Islet precursor cell (in vitro differentiated cells): ENCODE data around the gene MRPL49.
"Not testable (repeated sequence)": the region's sequence is repeated elsewhere in the genome, so short reads cannot be mapped to it uniquely, and the experiment has no call there.

Experiments
- DNase-seq: peaks from one replicate; pipeline ENCODE4 v3.0.0-alpha.2; 2018

Gene MRPL49

GRCh38 chr11:65134952-65135632 lies 13.0 kb downstream of the MRPL49 start:
- peak; percentile 98 for DNase-seq

DNA sequence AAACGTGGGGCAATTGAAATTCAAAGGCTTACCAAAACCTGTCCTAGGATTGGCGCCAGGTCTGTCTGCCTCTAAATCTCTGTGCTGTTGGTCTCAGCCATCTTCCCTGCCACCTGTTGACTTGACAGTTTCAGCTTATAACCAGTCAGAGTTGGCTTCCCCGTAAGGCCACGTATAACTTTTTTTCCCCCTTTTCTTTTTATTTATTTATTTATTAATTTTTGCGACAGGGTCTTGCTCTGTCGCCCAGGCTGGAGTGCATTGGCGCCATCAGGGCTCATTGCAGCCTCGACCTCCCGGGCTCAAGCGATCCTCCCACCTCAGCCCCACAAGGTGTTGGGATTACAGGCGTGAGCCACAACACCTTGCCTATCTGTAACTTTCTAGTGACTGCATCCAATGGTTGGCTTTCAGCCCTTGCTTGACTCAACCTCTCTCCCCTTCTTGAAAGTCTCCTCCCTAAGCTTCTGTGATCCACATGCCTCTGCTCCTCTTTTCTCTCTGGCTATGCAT lies 13.6 kb downstream of the MRPL49 start:
- peak; percentile 8 for DNase-seq

DNA sequence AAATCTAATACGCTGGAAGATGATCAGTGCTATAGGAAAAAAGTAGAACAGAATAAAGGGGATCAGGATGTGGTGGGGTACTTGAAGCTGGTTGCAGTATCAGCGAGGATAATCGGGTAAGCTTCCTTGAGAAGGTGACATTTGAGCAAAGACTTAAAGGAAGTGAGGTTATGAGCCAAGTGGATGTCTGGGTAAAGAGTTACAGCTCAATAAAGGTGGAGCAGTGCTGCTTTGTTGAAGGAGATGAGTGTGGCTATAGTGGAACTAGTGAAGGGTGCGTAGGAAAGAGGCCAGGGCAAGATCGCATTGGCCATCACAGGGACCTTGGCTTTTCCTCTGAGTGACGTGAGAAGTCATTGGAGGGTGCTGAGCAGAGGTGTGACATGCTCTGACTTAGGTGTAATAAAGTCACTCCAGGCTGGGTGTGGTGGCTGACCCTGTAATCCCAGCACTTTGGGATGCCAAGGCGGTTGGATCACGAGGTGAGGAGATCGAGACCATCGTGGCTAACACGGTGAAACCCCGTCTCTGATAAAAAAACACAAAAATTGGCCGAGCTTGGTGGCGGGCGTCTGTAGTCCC lies 14.5 kb downstream of the MRPL49 start:
- peak; percentile 29 for DNase-seq

GRCh38 chr11:65141896-65142494 lies 19.9 kb downstream of the MRPL49 start:
- no peak for DNase-seq

DNA sequence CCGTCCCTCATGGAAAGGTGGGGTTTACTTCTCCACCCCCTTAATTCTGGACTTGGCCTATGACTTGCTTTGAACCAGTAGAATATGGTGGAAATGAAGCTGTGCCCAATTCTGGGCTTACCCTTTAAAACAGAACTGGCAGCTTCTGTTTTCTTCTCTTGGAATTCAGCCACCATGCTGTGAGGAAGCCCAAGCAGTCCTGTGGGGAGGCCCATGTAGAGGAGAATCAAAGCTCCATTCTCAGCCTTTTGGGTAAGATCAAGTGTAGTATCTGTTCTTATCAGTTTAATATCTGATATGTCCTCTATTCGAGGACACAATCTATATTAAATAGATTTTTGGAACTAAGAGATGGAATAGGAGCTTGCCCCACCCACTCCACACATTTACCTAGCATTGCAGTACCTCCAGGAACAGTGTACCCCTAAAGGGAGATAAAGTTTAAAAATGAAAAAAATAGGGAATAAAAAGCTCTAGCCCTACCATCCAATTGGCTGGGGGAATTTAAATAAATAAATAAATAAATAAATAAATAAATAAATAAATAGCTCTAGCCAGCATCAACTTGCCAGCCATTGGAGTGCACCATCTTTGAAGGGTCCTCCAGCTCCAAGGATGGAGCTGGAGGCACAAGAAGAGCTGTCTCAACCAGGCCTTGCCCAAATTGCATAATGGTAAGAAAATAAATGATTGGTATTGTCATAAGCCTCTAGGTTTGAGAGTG lies 25.4 kb downstream of the MRPL49 start:
- no peak for DNase-seq

DNA sequence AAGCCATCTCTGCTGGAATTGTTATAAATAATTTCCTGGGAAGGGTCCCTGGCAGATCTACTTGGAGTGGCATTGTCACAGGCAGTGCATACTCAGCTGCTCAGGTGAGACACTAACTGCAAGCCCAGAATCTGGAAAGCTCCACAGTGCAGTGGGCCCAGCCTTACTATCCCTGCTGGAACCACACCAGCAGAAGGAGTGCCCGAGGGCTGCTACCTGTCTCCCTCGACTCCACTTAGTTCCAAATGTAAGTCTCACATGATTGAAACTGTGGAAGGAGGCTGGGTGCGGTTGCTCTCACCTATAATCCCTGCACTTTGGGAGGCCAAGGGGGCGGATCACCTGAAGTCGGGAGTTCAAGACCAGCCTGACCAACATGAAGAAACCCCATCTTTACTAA lies 26.5 kb downstream of the MRPL49 start:
- DNase-seq, result no peak

GRCh38 chr11:65150131-65150508 lies 28.0 kb downstream of the MRPL49 start:
- not testable (repeated sequence) for DNase-seq

DNA sequence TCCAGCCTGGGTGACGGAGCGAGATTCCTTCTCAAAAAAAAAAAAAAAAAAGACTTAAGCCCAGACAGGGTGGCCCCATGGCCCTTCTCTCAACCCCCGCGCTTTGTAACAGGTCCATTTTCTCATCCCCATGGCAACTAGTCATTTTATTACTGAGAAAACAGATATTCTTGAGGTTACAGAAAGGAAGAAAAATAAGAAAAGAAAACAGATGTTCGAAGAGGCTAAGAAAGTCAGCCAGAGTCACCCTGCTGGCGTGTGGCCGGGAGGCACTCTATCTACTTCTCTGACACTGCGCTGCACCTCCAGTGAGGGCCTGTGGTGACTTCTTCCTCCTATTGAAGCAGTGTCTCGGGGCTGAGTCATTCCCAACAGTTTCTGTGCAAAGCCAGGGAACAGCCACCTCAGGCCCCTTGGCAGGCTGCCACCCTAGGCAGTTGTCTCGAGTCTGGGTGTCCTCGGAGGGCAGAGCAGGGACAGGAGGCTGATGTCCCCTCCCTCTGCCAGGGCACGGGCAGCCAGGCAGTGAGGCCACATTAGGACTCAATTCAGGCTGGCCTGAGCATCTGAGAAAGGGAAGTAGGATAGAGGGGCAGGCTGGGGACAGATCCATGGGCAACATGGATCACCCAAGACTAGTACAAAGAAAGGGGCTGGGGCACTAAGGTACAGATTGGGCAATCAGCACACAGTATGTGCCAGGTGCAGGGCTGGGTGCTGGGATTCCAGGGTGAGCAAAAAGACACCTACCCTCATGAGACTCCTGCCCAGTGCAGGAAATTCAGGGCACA lies 28.6 kb downstream of the MRPL49 start:
- peak; percentile 75 for DNase-seq

- no peak for DNase-seq
Measured at GRCh38 chr11:65151331-65151899, 29.3 kb downstream of the MRPL49 start.

DNA sequence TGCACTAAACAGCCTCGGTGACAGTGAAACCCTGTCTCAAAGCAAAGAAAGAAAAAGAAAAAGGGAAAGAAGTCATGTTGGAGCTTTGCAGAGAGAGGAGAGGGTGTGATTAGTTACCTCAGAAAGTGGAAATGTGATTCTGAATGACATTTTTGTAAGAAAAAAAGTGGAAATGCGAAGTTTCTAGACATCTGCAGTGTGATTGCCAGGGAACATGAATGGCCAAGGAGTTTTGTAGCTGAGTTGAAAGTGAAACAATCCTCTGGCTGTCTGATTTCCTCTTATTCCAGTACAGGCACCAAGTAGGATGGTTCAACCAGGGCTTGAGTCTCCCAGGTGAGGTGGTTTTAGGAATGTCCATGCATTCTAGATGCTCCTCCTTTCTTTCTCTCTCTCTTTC lies 30.0 kb downstream of the MRPL49 start:
- DNase-seq, result no peak

DNA sequence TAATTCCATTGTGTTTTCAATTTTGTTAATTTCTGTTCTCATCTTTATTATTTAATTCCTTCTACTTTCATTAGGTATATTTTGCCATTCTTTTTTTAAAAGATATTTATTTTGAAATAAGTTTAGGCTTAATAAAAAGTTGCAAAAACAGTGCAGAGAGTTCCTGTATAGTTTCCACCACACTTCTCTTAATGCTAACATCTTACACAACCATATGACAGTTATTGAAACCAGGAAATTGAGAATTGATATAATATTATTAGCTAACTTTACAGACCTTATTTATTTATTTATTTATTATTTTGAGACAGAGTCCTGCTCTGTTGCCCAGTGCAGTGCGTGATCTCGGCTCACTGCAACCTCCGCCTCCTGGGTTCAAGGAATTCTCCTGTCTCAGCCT lies 34.1 kb downstream of the MRPL49 start:
- no peak for DNase-seq

- no peak for DNase-seq
Measured at GRCh38 chr11:65156926-65157325, 34.8 kb downstream of the MRPL49 start.

GRCh38 chr11:65157336-65157735 lies 35.2 kb downstream of the MRPL49 start:
- no peak for DNase-seq

GRCh38 chr11:65159012-65159411 lies 36.9 kb downstream of the MRPL49 start:
- no peak for DNase-seq

DNA sequence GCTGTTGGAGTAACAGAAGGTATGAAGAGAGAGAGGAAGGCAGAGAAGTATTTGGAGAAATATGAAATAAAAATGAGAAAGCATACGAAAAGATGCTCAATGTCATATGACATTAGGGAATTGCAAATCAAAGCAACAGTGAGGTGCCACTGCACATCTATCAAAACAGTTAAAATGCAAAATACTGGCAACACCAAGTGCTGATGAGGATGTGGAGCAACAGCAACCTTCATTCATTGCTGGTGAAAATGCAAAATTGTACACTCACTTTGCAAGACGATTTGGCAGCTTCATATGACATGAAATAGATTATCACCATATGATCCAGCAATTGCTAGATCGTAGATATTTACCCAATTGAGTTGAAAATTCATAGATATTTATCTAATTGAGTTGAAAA lies 38.5 kb downstream of the MRPL49 start:
- no peak for DNase-seq

GRCh38 chr11:65163684-65164083 lies 41.6 kb downstream of the MRPL49 start:
- DNase-seq, result no peak

DNA sequence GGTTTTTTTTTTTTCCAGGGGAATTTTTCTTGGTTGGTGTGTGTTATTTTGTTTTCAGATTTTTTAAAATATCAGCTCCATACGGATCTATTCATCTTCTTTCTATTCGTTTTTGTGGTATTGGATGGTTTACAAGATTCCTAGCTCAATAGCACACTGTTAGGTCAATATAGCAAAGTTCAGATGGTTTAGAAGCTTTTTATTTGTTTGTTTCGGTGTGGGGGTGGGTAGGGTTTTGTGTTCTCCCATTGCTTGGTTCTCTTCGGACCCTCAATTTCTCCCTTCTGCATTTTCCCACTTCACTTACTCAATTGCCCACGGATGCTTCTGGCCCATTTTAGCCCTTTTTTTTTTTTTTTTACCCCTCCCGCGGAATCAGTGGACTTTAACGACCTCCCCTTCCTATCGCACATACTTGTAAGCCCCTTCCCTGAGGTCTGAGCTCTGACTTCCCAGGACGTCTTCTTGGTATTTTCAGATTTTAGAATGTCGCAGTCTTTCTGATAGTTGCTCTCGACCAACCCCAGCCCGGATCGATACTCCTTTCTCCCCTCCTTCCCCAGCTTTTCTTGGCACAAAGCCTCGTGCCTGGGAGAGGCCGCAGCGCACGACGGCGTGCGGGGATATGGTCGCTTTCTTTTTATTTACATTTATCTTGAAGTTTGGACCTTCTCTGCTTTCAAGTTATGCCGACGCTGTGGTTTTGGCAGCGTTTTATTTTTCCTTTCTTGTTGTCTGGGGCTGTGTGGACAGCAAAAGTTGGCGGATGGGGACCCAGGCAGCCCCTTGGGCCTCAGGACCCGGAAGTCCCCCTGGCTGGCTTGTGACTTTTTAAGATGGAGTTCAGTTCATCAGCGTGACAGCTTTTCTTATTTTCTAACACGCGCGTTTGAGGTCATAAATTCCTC lies 43.5 kb downstream of the MRPL49 start:
- no peak for DNase-seq

- DNase-seq, result no peak
Measured at GRCh38 chr11:65166893-65167292, 44.8 kb downstream of the MRPL49 start.

GRCh38 chr11:65167656-65168055 lies 45.5 kb downstream of the MRPL49 start:
- no peak for DNase-seq

DNA sequence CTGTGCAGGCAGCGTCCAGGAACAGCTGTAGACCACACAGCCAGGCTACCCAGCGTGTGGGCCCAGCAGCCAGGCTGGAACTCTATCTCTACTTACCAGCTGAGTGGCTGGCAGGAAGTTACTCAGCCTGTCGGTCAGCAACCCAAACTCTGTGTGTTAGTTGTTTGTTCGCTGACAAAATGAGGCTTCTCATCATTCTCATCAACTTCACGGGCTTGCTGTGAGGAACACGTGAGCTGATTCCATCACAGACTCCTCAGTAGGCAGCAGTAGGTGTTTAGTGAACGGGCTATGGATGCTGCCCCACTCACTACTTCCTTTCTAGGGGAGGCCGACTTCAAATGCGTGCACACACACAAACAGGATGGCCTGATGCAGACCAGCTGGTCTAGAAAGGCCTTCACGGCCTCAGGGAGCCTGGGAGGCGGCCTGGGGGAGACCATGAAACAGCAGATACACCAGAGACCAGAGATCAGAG lies 47.1 kb downstream of the MRPL49 start:
- peak; percentile 61 for DNase-seq

DNA sequence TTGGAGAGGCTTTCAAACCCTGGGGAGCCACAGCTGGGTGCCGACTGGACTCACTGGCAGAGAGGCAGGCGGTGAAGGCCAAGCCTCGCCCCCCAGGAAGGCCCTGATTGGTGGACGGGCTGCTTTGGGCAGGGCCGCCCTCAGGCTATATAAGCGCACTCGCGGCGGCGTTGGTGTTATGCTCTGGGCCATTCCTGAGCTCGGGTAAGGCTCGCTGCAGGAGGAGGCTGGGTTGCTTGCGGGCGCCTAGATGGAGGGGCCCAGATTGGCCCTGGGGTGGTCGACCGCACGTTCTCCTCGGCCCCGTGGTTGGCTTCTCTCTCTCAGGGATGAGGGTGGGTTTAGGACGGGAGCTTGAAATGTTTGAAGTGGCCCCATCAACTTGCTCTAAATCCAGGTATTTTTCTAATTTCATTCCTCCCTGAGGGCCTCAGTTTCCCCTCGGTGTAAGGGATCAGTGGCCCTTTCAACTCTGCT lies 48.0 kb downstream of the MRPL49 start, which contains the start of gene SPDYC:
SPDYC (plus strand) TSS at position 176 of the 477 bp plus-strand sequence. CDS start 1,125 bp downstream, outside the sequence.
- DNase-seq, result peak; percentile 76
